CD14-positive monocyte (primary cell): Measurements from ENCODE around the gene MARCHF3. TPM values are rescaled to one million over a fixed set of nuclear protein-coding genes. Genes with fewer than 3 reads are reported as not detected.

ENCODE experiments used
- DNase-seq, 3 donors: peaks; one replicate each; pipeline ENCODE4 v3.0.0-alpha.2; 2011 to 2022
- H2AFZ ChIP-seq: 2 replicates; pipeline ENCODE4 v1.6.0; 2012; ENCODE audit warnings: mild to moderate bottlenecking, low read depth, low read length, inconsistent platforms; ENCODE audit not compliant: insufficient read depth, poor library complexity, severe bottlenecking
- H3K27ac ChIP-seq, 2 donors: 1 replicate in 1 of 2; 2 replicates in 1 of 2; pipeline ENCODE4 v1.5.1; 2012 to 2013; ENCODE audit warnings: low read length in 2 of 2, control low read depth in 1 of 2, inconsistent platforms in 1 of 2, low read depth in 1 of 2, mild to moderate bottlenecking in 1 of 2
- H3K27me3 ChIP-seq, 2 donors: one replicate each; pipeline versions ENCODE4 v1.6.0 to v1.6.1; 2011 to 2013; ENCODE audit warnings: low read length in 2 of 2; ENCODE audit not compliant: control insufficient read depth in 2 of 2, insufficient read depth in 2 of 2
- H3K36me3 ChIP-seq, 2 donors: replicated peaks in 1 of 2; 1 replicate in 1 of 2; 2 replicates in 1 of 2; pipeline versions ENCODE4 v1.5.1 to v1.6.1; 2012 to 2013; ENCODE audit warnings: low read length in 2 of 2, control low read depth in 1 of 2, inconsistent platforms in 1 of 2, mild to moderate bottlenecking in 1 of 2; ENCODE audit not compliant: insufficient read depth in 2 of 2, control insufficient read depth in 1 of 2
- H3K4me1 ChIP-seq, 2 donors: 1 replicate in 1 of 2; 2 replicates in 1 of 2; pipeline versions ENCODE4 v1.5.1 to v1.6.1; 2012 to 2013; ENCODE audit warnings: low read length in 2 of 2, control low read depth in 1 of 2, inconsistent platforms in 1 of 2, mild to moderate bottlenecking in 1 of 2, moderate library complexity in 1 of 2; ENCODE audit not compliant: insufficient read depth in 2 of 2, control insufficient read depth in 1 of 2
- H3K4me2 ChIP-seq: replicated peaks from 2 replicates; pipeline ENCODE3; 2012; ENCODE audit warnings: low read length, moderate library complexity, mild to moderate bottlenecking; ENCODE audit not compliant: poor library complexity, severe bottlenecking; ENCODE audit errors: extremely low read depth
- H3K4me3 ChIP-seq, 3 experiments: fragments of 200-600 bp in 1 of 3; sonication (generic) in 1 of 3; replicated peaks in 1 of 3; 1 replicate in 2 of 3; 2 replicates in 1 of 3; pipeline ENCODE4 v1.5.1; 2011 to 2013; ENCODE audit warnings: low read length in 3 of 3, mild to moderate bottlenecking in 3 of 3, control low read depth in 2 of 3, low read depth in 2 of 3, inconsistent platforms in 1 of 3, moderate library complexity in 1 of 3
- H3K79me2 ChIP-seq: 2 replicates; pipeline ENCODE4 v1.6.0; 2012; ENCODE audit warnings: mild to moderate bottlenecking, control low read depth, inconsistent platforms, low read length, moderate library complexity; ENCODE audit not compliant: insufficient read depth
- H3K9ac ChIP-seq: 2 replicates; pipeline ENCODE4 v1.6.0; 2017; ENCODE audit warnings: low read length, mild to moderate bottlenecking; ENCODE audit not compliant: insufficient read depth, poor library complexity, severe bottlenecking
- H3K9me3 ChIP-seq, 2 donors: replicated peaks in 1 of 2; 1 replicate in 1 of 2; 2 replicates in 1 of 2; pipeline versions ENCODE4 v1.5.1 to v1.6.1; 2012 to 2013; ENCODE audit warnings: low read length in 2 of 2, control low read depth in 1 of 2; ENCODE audit not compliant: control insufficient read depth in 1 of 2, insufficient read depth in 1 of 2
- H4K20me1 ChIP-seq: 2 replicates; pipeline ENCODE4 v1.6.0; 2012; ENCODE audit warnings: mild to moderate bottlenecking, low read length, control low read depth, moderate library complexity; ENCODE audit not compliant: insufficient read depth
- H3K27ac Mint-ChIP-seq, 7 donors: one replicate each; pipeline ENCODE4 v1.8.0; 2020; ENCODE audit warnings: mild to moderate bottlenecking in 7 of 7, mixed read lengths in 7 of 7, moderate library complexity in 6 of 7, inconsistent platforms in 2 of 7
- H3K27me3 Mint-ChIP-seq, 3 donors: one replicate each; pipeline ENCODE4 v1.8.0; 2021 to 2022; ENCODE audit warnings: low read depth in 3 of 3, mild to moderate bottlenecking in 3 of 3, mixed read lengths in 3 of 3, moderate library complexity in 3 of 3, inconsistent platforms in 1 of 3
- H3K36me3 Mint-ChIP-seq, 2 donors: one replicate each; pipeline ENCODE4 v1.8.0; 2020; ENCODE audit warnings: mixed read lengths in 2 of 2, inconsistent platforms in 1 of 2, mild to moderate bottlenecking in 1 of 2
- H3K4me1 Mint-ChIP-seq: one replicate; pipeline ENCODE4 v1.8.0; 2020; ENCODE audit warnings: mild to moderate bottlenecking, mixed read lengths
- H3K4me3 Mint-ChIP-seq, 2 donors: one replicate each; pipeline ENCODE4 v1.8.0; 2020; ENCODE audit warnings: mild to moderate bottlenecking in 2 of 2, mixed read lengths in 2 of 2, moderate library complexity in 1 of 2
- H3K9me3 Mint-ChIP-seq, 7 donors: one replicate each; pipeline ENCODE4 v1.8.0; 2020 to 2022; ENCODE audit warnings: mixed read lengths in 7 of 7, mild to moderate bottlenecking in 6 of 7, moderate library complexity in 6 of 7, inconsistent platforms in 2 of 7
- CTCF ChIP-seq: fragments of 200-600 bp; IDR thresholded peaks from one replicate; pipeline ENCODE4 v1.8.0; 2022; ENCODE audit warnings: antibody characterized with exemption, mild to moderate bottlenecking
- WGBS: methylation state at CpG from one replicate; pipeline ENCODE4 v1.1.5; 2013; ENCODE audit warnings: missing lambda C conversion rate; ENCODE audit not compliant: insufficient coverage; 5-methylcytosine and 5-hydroxymethylcytosine counted together
- intact Hi-C, 2 donors: fragments of 100-400 bp; cut with micrococcal nuclease; formaldehyde crosslinking; loops; one replicate each; pipeline versions ENCODE4 v1.15.0 to v1.15.1; 2023
- polyA plus RNA-seq, 3 donors: library from polyadenylated mRNA; depleted of rRNA in 1 of 3; unstranded in 2 of 3; stranded (reverse) in 1 of 3; fragments of 300-500 nt in 2 of 3; fragments of >200 nt in 1 of 3; fragmentation: Illumina TruSeq in 2 of 3; gene quantifications; 1 replicate in 2 of 3; 2 replicates in 1 of 3; pipeline ENCODE4 v1.2.3, GENCODE V29; 2012 to 2021

The MARCHF3 gene
- polyA plus RNA-seq, 3 donors, result 0.88 to 1.6 (median 0.96) TPM

GRCh38 chr5:127013407-127013806 is 17.0 kb downstream of the MARCHF3 start:
- Histone ChIP-seq H3K36me3 (no peaks in the 10 kb centered on the region), H4K20me1 (no peaks in the 10 kb centered on the region), H3K27me3 (no peaks in the 10 kb centered on the region), H3K27ac (no peak overlapping the region), H3K9ac (no peak overlapping the region), H2AFZ (no peak overlapping the region), H3K79me2 (no peaks in the 10 kb centered on the region), H3K4me1 (no peaks in the 10 kb centered on the region), H3K9me3 (no peaks in the 10 kb centered on the region), H3K4me3 (no peak overlapping the region), H3K4me2 (no peak overlapping the region)
- H3K4me1 Mint-ChIP-seq, result peaks cover 12% of the 10 kb centered on the region
- H3K27ac Mint-ChIP-seq, result no peak overlapping the region
- no peak for DNase-seq
- H3K4me3 Mint-ChIP-seq, result no peak overlapping the region
- H3K9me3 Mint-ChIP-seq, result peaks cover 0 to 6% (median 0%) of the 10 kb centered on the region in 7 donors
- intact Hi-C loops, result no loop called here
- H3K27me3 Mint-ChIP-seq, result no peaks in the 10 kb centered on the region
- no peak for TF ChIP-seq CTCF
- peaks cover 0 to 2% of the 10 kb centered on the region in 2 donors for H3K36me3 Mint-ChIP-seq
- WGBS, result no CpG with 5 or more reads among the region's 2 CpGs

DNA sequence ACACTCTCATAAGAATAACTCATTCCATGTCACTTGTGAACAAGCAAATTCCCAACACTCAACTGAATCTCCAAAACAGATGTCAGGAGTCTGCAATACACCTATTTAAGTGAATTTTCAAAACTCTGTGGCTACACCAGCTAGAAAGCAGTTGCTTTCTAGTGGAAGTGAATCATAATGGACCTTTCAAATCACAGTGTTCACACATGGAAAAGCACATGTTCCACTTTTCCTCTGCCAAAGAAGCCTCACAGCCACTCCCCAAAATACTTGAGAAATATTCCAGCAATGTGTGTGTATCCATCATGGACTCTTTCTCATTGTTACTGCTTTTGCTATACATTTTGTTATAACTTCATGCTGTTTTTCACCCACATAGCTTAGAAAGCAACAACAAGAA is 17.4 kb downstream of the MARCHF3 start:
- no peak for DNase-seq
- Histone ChIP-seq H3K27ac (no peak overlapping the region), H4K20me1 (no peaks in the 10 kb centered on the region), H3K4me3 (no peak overlapping the region), H3K4me1 (no peaks in the 10 kb centered on the region), H2AFZ (no peak overlapping the region), H3K9ac (no peak overlapping the region), H3K27me3 (no peaks in the 10 kb centered on the region), H3K79me2 (no peaks in the 10 kb centered on the region), H3K36me3 (no peaks in the 10 kb centered on the region), H3K9me3 (no peaks in the 10 kb centered on the region), H3K4me2 (no peak overlapping the region)
- no peak for TF ChIP-seq CTCF
- peaks cover 12% of the 10 kb centered on the region for H3K4me1 Mint-ChIP-seq
- H3K27me3 Mint-ChIP-seq, result no peaks in the 10 kb centered on the region
- H3K36me3 Mint-ChIP-seq, result no peaks in the 10 kb centered on the region
- intact Hi-C loops, result no loop called here
- peaks cover 0 to 4% (median 0%) of the 10 kb centered on the region in 7 donors for H3K9me3 Mint-ChIP-seq
- H3K27ac Mint-ChIP-seq, result no peak overlapping the region
- H3K4me3 Mint-ChIP-seq, result no peak overlapping the region
